Ishikawa (cell line): Measurements from ENCODE around the gene SLC16A3.

Source experiments
- CEBPB ChIP-seq: IDR thresholded peaks from 2 replicates; pipeline ENCODE4 v1.6.1; 2012
- CREB1 ChIP-seq: IDR thresholded peaks from 2 replicates; pipeline ENCODE4 v1.6.1; 2012; ENCODE audit warnings: low read depth
- EGR1 ChIP-seq: IDR thresholded peaks from 2 replicates; pipeline ENCODE4 v1.6.1; 2012
- EP300 ChIP-seq: IDR thresholded peaks from 2 replicates; pipeline ENCODE4 v1.6.1; 2012; ENCODE audit warnings: borderline replicate concordance
- FOXM1 ChIP-seq: IDR thresholded peaks from 2 replicates; pipeline ENCODE4 v1.6.1; 2012; ENCODE audit warnings: low read depth, borderline replicate concordance
- NFIC ChIP-seq: IDR thresholded peaks from 2 replicates; pipeline ENCODE4 v1.6.1; 2012
- RAD21 ChIP-seq: IDR thresholded peaks from 2 replicates; pipeline ENCODE4 v1.6.1; 2012; ENCODE audit warnings: low read depth
- REST ChIP-seq: IDR thresholded peaks from 2 replicates; pipeline ENCODE4 v1.6.1; 2012; ENCODE audit warnings: low read depth, mild to moderate bottlenecking
- TAF1 ChIP-seq: IDR thresholded peaks from 2 replicates; pipeline ENCODE4 v1.6.1; 2012; ENCODE audit warnings: low read depth, mild to moderate bottlenecking
- TCF12 ChIP-seq: IDR thresholded peaks from 2 replicates; pipeline ENCODE4 v1.6.1; 2012; ENCODE audit warnings: low read depth
- TEAD4 ChIP-seq: IDR thresholded peaks from 2 replicates; pipeline ENCODE4 v1.6.1; 2012
- USF1 ChIP-seq: IDR thresholded peaks from 2 replicates; pipeline ENCODE4 v1.6.1; 2012
- YY1 ChIP-seq: IDR thresholded peaks from 2 replicates; pipeline ENCODE4 v1.6.1; 2012; ENCODE audit warnings: low read depth
- ZBTB7A ChIP-seq: IDR thresholded peaks from 2 replicates; pipeline ENCODE4 v1.6.1; 2012; ENCODE audit warnings: low read depth
- TF ChIP-seq, protein P1 (sequence below): IDR thresholded peaks from 2 replicates; pipeline ENCODE4 v1.6.1; 2012

Gene SLC16A3

GRCh38 chr17:82184761-82185160 is 44.1 kb upstream of the SLC16A3 start:
- no peak for TF ChIP-seq ZBTB7A
- no peak for TF ChIP-seq CEBPB
- TF ChIP-seq NFIC = no peak
- TF ChIP-seq REST = no peak
- TF ChIP-seq YY1 = no peak
- no peak for TF ChIP-seq RAD21
- TF ChIP-seq EP300 = no peak
- TF ChIP-seq USF1 = no peak

- TF ChIP-seq EGR1 = no peak
- no peak for TF ChIP-seq TEAD4
- no peak for TF ChIP-seq TAF1
- TF ChIP-seq, protein P1, sequence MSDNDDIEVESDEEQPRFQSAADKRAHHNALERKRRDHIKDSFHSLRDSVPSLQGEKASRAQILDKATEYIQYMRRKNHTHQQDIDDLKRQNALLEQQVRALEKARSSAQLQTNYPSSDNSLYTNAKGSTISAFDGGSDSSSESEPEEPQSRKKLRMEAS = no peak
- TF ChIP-seq ZBTB7A = no peak
- no peak for TF ChIP-seq YY1
- no peak for TF ChIP-seq RAD21
- no peak for TF ChIP-seq FOXM1
- TF ChIP-seq USF1 = no peak
- TF ChIP-seq EP300 = no peak
- no peak for TF ChIP-seq TCF12
- no peak for TF ChIP-seq NFIC
- no peak for TF ChIP-seq CEBPB
- no peak for TF ChIP-seq CREB1
Measured at GRCh38 chr17:82186221-82186620, 42.6 kb upstream of the SLC16A3 start.

DNA sequence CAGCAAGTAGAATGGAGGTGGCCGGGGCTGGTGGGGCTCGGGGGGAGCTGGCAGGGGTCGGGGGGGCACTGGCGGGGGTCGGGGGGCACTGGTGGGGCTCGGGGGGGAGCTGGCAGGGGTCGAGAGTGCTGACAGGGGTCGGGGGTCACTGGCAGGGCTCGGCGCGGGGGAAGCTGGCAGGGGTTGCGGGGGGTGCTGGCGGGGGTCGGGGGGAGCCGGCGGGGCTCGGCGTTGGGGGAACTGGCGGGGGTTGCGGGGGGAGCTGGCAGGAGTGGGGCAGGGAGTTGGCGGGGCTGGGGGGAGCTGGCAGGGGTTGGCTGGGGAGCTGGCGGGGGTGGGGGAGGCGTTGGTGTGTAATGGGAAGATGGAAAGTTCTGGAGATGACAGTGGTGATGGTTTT is 41.3 kb upstream of the SLC16A3 start:
- TF ChIP-seq USF1 = no peak
- no peak for TF ChIP-seq FOXM1
- no peak for TF ChIP-seq REST
- TF ChIP-seq EP300 = no peak
- TF ChIP-seq CEBPB = no peak
- TF ChIP-seq TEAD4 = no peak
- no peak for TF ChIP-seq YY1
- TF ChIP-seq EGR1 = no peak
- no peak for TF ChIP-seq NFIC
- TF ChIP-seq ZBTB7A = no peak
- TF ChIP-seq RAD21 = no peak
- TF ChIP-seq TAF1 = no peak
- no peak for TF ChIP-seq CREB1
- no peak for TF ChIP-seq TCF12
- TF ChIP-seq, protein P1 = no peak

- TF ChIP-seq FOXM1 = no peak
Measured at GRCh38 chr17:82188001-82188961, 40.6 kb upstream of the SLC16A3 start.

DNA sequence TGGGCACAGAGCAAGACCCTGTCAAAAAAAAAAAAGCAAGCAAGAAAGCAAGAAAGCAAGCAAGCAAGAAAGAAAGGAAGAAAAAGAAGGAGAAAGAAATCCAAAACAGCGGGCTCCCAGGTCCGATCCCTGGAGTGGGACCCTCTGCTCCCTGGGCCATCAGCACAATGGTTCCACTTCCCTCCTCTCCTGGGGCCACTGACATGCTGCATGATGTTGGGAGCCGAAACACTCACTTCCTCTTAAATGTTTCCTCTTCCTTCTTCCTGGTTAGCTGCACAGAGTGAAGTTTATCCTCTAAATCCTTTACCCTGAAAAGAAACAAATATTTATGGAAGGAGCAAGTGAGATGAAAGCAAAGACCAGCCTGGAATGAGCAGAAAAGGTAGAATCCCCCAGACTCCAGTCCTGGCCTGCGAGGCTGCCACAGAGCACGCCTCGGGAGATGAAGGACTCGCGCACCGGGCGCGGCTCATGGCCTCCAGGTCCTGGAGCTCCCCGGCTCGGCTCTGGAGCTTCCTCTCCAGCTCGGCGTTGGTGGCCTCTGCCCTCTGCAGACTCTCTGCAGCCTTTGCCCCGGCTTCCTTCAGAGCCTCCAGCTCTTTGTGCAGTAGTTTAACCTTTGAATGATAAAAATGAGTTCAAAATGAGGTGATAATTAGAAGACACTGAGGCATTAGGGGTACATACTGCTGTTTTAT is 35.2 kb upstream of the SLC16A3 start:
- TF ChIP-seq CEBPB (no peak), TEAD4 (no peak), YY1 (no peak), USF1 (no peak), REST (no peak), ZBTB7A (no peak), TAF1 (no peak), CREB1 (no peak), TCF12 (no peak), NFIC (no peak), EP300 (no peak), FOXM1 (no peak), EGR1 (no peak), RAD21 (no peak)
- TF ChIP-seq, protein P1 = no peak
